GM23248 (cell line): Measurements from ENCODE around the gene STRADB.

Experiments
- EZH2 ChIP-seq: fragments of 200-600 bp; sonication (generic); IDR thresholded peaks from 2 replicates; pipeline ENCODE4 v1.6.1; 2018; ENCODE audit warnings: antibody characterized with exemption, mild to moderate bottlenecking; ENCODE audit not compliant: insufficient read depth, poor library complexity, severe bottlenecking
- EZH2phosphoT487 ChIP-seq: fragments of 200-600 bp; sonication (generic); IDR thresholded peaks from 2 replicates; pipeline ENCODE4 v1.6.1; 2018; ENCODE audit warnings: antibody characterized with exemption, moderate library complexity, mild to moderate bottlenecking, low read depth; ENCODE audit not compliant: insufficient read depth

GRCh38 chr2:201403880-201404279 lies 47.7 kb upstream of the STRADB start:
- no peak for TF ChIP-seq EZH2
- TF ChIP-seq EZH2phosphoT487: no peak
